ACC112 (cell line): ENCODE data around the gene PTPN9.
A peak's percentile ranks its signal among the peaks of the same experiment; 100 is the strongest.
"Not testable (repeated sequence)": the region's sequence is repeated elsewhere in the genome, so short reads cannot be mapped to it uniquely, and the experiment has no call there.

Experiments
- H2AFZ ChIP-seq: fragments of 200-600 bp; sonication (generic); one replicate; pipeline ENCODE4 v1.6.0; 2017; ENCODE audit warnings: antibody characterized with exemption, low read length; ENCODE audit not compliant: unreplicated experiment
- H3K27ac ChIP-seq: fragments of 200-600 bp; sonication (generic); 2 replicates; pipeline ENCODE4 v1.5.1; 2014; ENCODE audit warnings: low read depth, mild to moderate bottlenecking, antibody characterized with exemption, low read length, moderate library complexity
- H3K27me3 ChIP-seq: fragments of 200-600 bp; sonication (generic); 2 replicates; pipeline ENCODE4 v1.6.1; 2014; ENCODE audit warnings: mild to moderate bottlenecking, antibody characterized with exemption, low read length, moderate library complexity, mixed read lengths; ENCODE audit not compliant: insufficient read depth
- H3K36me3 ChIP-seq: fragments of 200-600 bp; sonication (generic); 2 replicates; pipeline ENCODE4 v1.6.1; 2016; ENCODE audit warnings: mild to moderate bottlenecking, antibody characterized with exemption, low read length, moderate library complexity, mixed read lengths; ENCODE audit not compliant: insufficient read depth
- H3K4me1 ChIP-seq: fragments of 200-600 bp; sonication (generic); one replicate; pipeline ENCODE4 v1.6.1; 2016; ENCODE audit warnings: low read length, mixed read lengths; ENCODE audit not compliant: insufficient read depth, unreplicated experiment, control insufficient read depth
- H3K4me3 ChIP-seq: fragments of 200-600 bp; sonication (generic); 2 replicates; pipeline ENCODE4 v1.5.1; 2014; ENCODE audit warnings: mild to moderate bottlenecking, low read depth, low read length
- H3K79me2 ChIP-seq: fragments of 200-600 bp; sonication (generic); one replicate; pipeline ENCODE4 v1.6.0; 2016; ENCODE audit warnings: low read length; ENCODE audit not compliant: control insufficient read depth, unreplicated experiment, insufficient read depth

The PTPN9 gene

DNA sequence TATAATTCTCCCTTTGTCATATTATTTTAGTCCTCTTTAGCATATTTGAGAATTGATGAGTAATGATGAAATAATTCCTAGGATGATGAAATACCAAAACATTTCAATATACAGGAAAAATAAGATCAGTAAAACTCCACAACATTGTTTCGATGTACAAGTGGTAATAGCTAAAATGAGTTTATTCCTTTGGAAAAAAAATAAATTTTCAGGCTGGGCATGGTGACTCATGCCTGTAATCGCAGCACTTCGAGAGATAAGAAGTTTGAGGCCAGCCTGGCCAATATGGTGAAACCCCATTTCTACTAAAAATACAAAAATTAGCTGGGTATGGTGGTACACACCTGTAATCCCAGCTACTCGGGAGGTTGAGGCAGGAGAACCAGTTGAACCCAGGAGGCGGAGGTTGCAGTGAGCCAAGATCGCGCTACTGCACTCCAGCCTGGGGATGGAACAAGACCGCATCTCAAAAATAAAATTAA, 135.1 kb downstream of the PTPN9 start:
- H3K4me3 ChIP-seq, H2AFZ ChIP-seq, H3K27me3 ChIP-seq, H3K36me3 ChIP-seq: not testable (repeated sequence)
- Histone ChIP-seq H3K27ac (peak overlapping the region; percentile 46), H3K4me1 (peaks cover 15% of the 10 kb centered on the region), H3K79me2 (peaks cover 76% of the 10 kb centered on the region)

- no peak overlapping the region for H3K4me3 ChIP-seq
- H3K27ac ChIP-seq: no peak overlapping the region
- H3K27me3 ChIP-seq: no peaks in the 10 kb centered on the region
- no peak overlapping the region for H2AFZ ChIP-seq
- H3K36me3 ChIP-seq: peaks cover 4% of the 10 kb centered on the region
- peaks cover 83% of the 10 kb centered on the region for H3K79me2 ChIP-seq
- no peaks in the 10 kb centered on the region for H3K4me1 ChIP-seq
Measured at GRCh38 chr15:75437721-75438120, 141.4 kb downstream of the PTPN9 start.

DNA sequence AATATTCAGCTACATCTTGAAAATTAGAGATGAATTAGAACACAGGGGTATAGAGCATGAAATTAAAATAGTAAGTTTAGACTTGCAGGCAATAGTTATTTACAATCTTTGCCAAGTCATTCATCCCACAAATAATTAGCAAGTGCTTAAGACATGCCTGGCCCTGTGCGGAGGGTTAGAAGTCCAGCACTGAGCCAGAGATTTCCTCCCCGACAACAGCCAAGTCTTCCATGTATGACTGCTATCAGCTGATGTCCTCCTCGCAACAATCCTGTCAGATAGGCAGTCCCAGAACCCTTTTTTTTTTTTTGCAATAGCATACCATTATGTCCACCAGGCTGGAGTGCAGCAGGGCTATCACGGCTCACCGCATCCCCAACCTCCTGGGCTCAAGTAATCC, 142.2 kb downstream of the PTPN9 start:
- no peaks in the 10 kb centered on the region for H3K27me3 ChIP-seq
- peaks cover 85% of the 10 kb centered on the region for H3K79me2 ChIP-seq
- no peak overlapping the region for H3K27ac ChIP-seq
- no peak overlapping the region for H3K4me3 ChIP-seq
- no peaks in the 10 kb centered on the region for H3K4me1 ChIP-seq
- no peak overlapping the region for H2AFZ ChIP-seq
- H3K36me3 ChIP-seq: peaks cover 4% of the 10 kb centered on the region

- H3K79me2 ChIP-seq: peaks cover 59% of the 10 kb centered on the region
- peaks cover 14% of the 10 kb centered on the region for H3K36me3 ChIP-seq
Measured at GRCh38 chr15:75431682-75432081, 147.4 kb downstream of the PTPN9 start.

GRCh38 chr15:75431270-75431669, 147.8 kb downstream of the PTPN9 start:
- peaks cover 55% of the 10 kb centered on the region for H3K79me2 ChIP-seq
- no peaks in the 10 kb centered on the region for H3K4me1 ChIP-seq
- H3K36me3 ChIP-seq: peaks cover 14% of the 10 kb centered on the region

More at GRCh38 chr15:75431682-75432081, 147.4 kb downstream of the PTPN9 start:
- no peak overlapping the region for H3K4me3 ChIP-seq
- no peaks in the 10 kb centered on the region for H3K27me3 ChIP-seq
- H3K27ac ChIP-seq: no peak overlapping the region
- no peaks in the 10 kb centered on the region for H3K4me1 ChIP-seq
- H2AFZ ChIP-seq: no peak overlapping the region

DNA sequence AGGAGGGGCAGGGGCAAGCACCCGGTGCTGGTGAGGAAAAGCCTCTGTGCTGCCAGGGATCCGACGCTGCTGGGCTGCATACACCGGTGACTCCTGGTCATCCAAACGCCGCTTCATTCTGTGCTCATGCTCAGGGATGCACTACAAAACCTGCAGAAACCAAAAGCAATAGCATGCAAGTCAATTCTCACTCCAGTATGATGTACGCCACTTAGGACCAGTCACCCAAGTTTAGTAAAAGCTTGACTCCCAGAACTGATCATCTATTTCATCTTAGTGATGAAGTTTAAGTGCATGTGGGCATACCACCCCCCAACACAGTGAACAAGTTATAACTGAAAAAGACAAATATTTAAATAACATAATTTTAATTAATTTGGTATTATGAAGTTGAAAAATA, 148.9 kb downstream of the PTPN9 start:
- Histone ChIP-seq H3K36me3 (peaks cover 11% of the 10 kb centered on the region; the same call in 1 of the 2 replicates), H3K27ac (no peak overlapping the region), H2AFZ (no peak overlapping the region), H3K4me1 (no peaks in the 10 kb centered on the region), H3K79me2 (peaks cover 51% of the 10 kb centered on the region), H3K4me3 (no peak overlapping the region), H3K27me3 (no peaks in the 10 kb centered on the region)

More at GRCh38 chr15:75431270-75431669, 147.8 kb downstream of the PTPN9 start:
- Histone ChIP-seq H3K4me3 (no peak overlapping the region), H3K27me3 (no peaks in the 10 kb centered on the region), H2AFZ (no peak overlapping the region), H3K27ac (no peak overlapping the region)

DNA sequence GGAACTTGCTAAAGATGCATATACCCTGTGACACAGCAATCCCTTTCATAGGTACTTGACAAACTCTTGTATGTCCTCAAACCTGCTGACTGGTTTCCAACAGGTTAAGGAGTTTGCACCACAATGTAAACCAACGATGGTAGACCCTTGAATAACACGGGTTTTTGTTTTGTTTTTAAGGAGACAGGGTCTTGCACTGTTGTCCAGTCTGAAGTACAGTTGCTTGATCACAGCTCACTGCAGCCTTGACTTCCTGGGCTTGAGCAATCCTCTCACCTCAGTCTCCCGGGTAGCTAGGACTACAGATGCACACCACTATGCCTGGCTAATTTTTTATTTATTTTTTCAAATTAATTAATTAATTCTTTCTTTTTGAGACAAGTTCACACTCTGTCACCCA, 151.0 kb downstream of the PTPN9 start:
- H3K79me2 ChIP-seq: peaks cover 36% of the 10 kb centered on the region
- peaks cover 11% of the 10 kb centered on the region; the same call in 1 of the 2 replicates for H3K36me3 ChIP-seq
- H2AFZ ChIP-seq: no peak overlapping the region
- H3K27me3 ChIP-seq: no peaks in the 10 kb centered on the region
- no peak overlapping the region for H3K4me3 ChIP-seq
- H3K27ac ChIP-seq: no peak overlapping the region
- H3K4me1 ChIP-seq: no peaks in the 10 kb centered on the region

DNA sequence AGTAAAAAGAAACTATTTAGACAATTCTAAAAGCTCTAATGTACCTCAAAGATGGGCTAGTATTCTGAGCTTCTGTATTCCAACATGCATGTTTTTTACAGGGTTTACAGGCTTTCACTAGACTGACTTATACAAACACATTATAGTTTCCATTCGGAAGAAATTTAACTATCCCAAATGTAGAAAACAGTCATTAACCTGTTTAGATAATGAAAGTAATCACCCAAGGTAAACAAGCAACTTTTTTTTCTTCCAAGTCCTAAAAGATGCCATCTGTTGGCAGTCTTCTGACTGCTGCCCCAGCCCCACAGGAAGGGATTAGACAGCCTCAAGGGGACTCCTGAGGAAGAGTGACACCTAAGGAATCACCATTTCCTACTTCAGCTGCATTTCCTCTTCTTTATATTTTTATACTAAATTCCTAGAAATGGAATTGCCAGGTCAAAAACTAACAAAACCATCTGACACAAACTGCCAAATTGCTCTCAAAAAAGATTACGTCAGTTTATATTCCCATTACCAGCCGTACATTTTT, 153.1 kb downstream of the PTPN9 start:
- H3K4me3 ChIP-seq: no peak overlapping the region
- no peak overlapping the region for H2AFZ ChIP-seq
- H3K4me1 ChIP-seq: peaks cover 4% of the 10 kb centered on the region
- no peaks in the 10 kb centered on the region for H3K27me3 ChIP-seq
- peaks cover 18% of the 10 kb centered on the region for H3K36me3 ChIP-seq
- H3K79me2 ChIP-seq: peaks cover 16% of the 10 kb centered on the region
- no peak overlapping the region for H3K27ac ChIP-seq

- H3K27ac ChIP-seq: no peak overlapping the region
- H3K79me2 ChIP-seq: peaks cover 11% of the 10 kb centered on the region
- no peak overlapping the region for H2AFZ ChIP-seq
- no peak overlapping the region for H3K4me3 ChIP-seq
- H3K4me1 ChIP-seq: peaks cover 10% of the 10 kb centered on the region
- peaks cover 11% of the 10 kb centered on the region for H3K36me3 ChIP-seq
- H3K27me3 ChIP-seq: no peaks in the 10 kb centered on the region
Measured at GRCh38 chr15:75422554-75422953, 156.6 kb downstream of the PTPN9 start.

- H3K36me3 ChIP-seq: peaks cover 16% of the 10 kb centered on the region
- H2AFZ ChIP-seq: no peak overlapping the region
- peak overlapping the region; percentile 17; the same call in 1 of the 2 replicates for H3K27ac ChIP-seq
- no peaks in the 10 kb centered on the region for H3K27me3 ChIP-seq
- no peak overlapping the region for H3K4me3 ChIP-seq
- H3K4me1 ChIP-seq: peaks cover 10% of the 10 kb centered on the region
- H3K79me2 ChIP-seq: peaks cover 11% of the 10 kb centered on the region
Measured at GRCh38 chr15:75420698-75421097, 158.4 kb downstream of the PTPN9 start.

GRCh38 chr15:75416584-75416983, 162.5 kb downstream of the PTPN9 start:
- H3K4me3 ChIP-seq: no peak overlapping the region
- H3K27me3 ChIP-seq: no peaks in the 10 kb centered on the region
- no peak overlapping the region for H3K27ac ChIP-seq
- H3K79me2 ChIP-seq: peaks cover 5% of the 10 kb centered on the region
- H3K36me3 ChIP-seq: peaks cover 31% of the 10 kb centered on the region
- peaks cover 10% of the 10 kb centered on the region for H3K4me1 ChIP-seq
- H2AFZ ChIP-seq: no peak overlapping the region
